HCT116 (cell line): Measurements from ENCODE around the gene PBX1. TPM values are rescaled to one million over a fixed set of nuclear protein-coding genes. Genes with fewer than 3 reads are reported as not detected.

Experiments used
- ATAC-seq: fragments of 200-7000 bp; cut with Tn5 transposase; 2 replicates; pipeline ENCODE4 v1.9.1; 2020; ENCODE audit warnings: mild to moderate bottlenecking, moderate library complexity
- BruUV-seq: library from RNA; stranded (reverse); fragments of 400-500 nt; replicated peaks from 2 replicates; lab custom pipeline; 2021; lab: Mats Ljungman, UMichigan
- CTCF ChIA-PET: fragments of 300-600 bp; sonication (Branson Sonifier 250); formaldehyde crosslinking; loops from one replicate; lab custom pipeline; 2021; ENCODE audit warnings: antibody characterized with exemption; lab: Charles Lee
- POLR2A ChIA-PET: fragments of 300-600, 350-600 bp; sonication (Branson Sonifier 250); formaldehyde crosslinking; loops from one replicate; lab custom pipeline; 2021; ENCODE audit warnings: antibody characterized with exemption; lab: Charles Lee
- RAD21 ChIA-PET, 2 experiments: fragments of 300-600 bp; sonication (Branson Sonifier 250); formaldehyde crosslinking; loops; one replicate each; lab custom pipeline; 2023; ENCODE audit warnings: low total read pairs in 2 of 2; ENCODE audit not compliant: uncharacterized antibody in 2 of 2, unreplicated experiment in 2 of 2, low non-redundant PET in 1 of 2; lab: Charles Lee
- DNase-seq: peaks from one replicate; pipeline ENCODE4 v3.0.0-alpha.2; 2010; ENCODE audit warnings: low read depth, low spot score
- H2AFZ ChIP-seq: fragments of 200-600 bp; shearing (Covaris generic), sonication (generic); 2 replicates; pipeline ENCODE4 v1.6.1; 2017; ENCODE audit warnings: low read depth, mixed run types, mixed read lengths, antibody characterized with exemption, low read length; ENCODE audit not compliant: poor library complexity, severe bottlenecking
- H3K27ac ChIP-seq: 2 replicates; pipeline ENCODE4 v1.5.1; 2012; ENCODE audit warnings: low read depth, low read length
- H3K27me3 ChIP-seq: fragments of 200-600 bp; sonication (generic); 2 replicates; pipeline ENCODE4 v1.6.1; 2016; ENCODE audit warnings: mixed run types, low read length, mixed read lengths; ENCODE audit not compliant: insufficient read depth
- H3K36me3 ChIP-seq, 2 experiments: fragments of 200-500 bp in 1 of 2; fragments of 200-600 bp in 1 of 2; sonication (Bioruptor generic) in 1 of 2; sonication (generic) in 1 of 2; 2 replicates each; pipeline versions ENCODE4 v1.5.1 to v1.6.1; 2014 to 2016; ENCODE audit warnings: low read length in 2 of 2, inconsistent platforms in 1 of 2, mixed read lengths in 1 of 2, mixed run types in 1 of 2; ENCODE audit not compliant: insufficient read depth in 2 of 2, control insufficient read depth in 1 of 2
- H3K4me1 ChIP-seq, 2 experiments: fragments of 200-600 bp in 1 of 2; sonication (generic) in 1 of 2; 2 replicates each; pipeline versions ENCODE4 v1.5.1 to v1.6.1; 2012 to 2017; ENCODE audit warnings: low read length in 2 of 2, inconsistent platforms in 1 of 2, mild to moderate bottlenecking in 1 of 2, mixed read lengths in 1 of 2, mixed run types in 1 of 2, moderate library complexity in 1 of 2; ENCODE audit not compliant: insufficient read depth in 2 of 2, control insufficient read depth in 1 of 2
- H3K4me2 ChIP-seq: fragments of 200-600 bp; sonication (generic); 2 replicates; pipeline ENCODE4 v1.6.1; 2017; ENCODE audit warnings: mixed run types, low read length, mixed read lengths
- H3K4me3 ChIP-seq, 2 experiments: fragments of 200-600 bp in 1 of 2; sonication (generic) in 1 of 2; replicated peaks in 1 of 2; 2 replicates each; pipeline ENCODE4 v1.5.1; 2011 to 2016; ENCODE audit warnings: low read length in 2 of 2, control low read depth in 1 of 2, low read depth in 1 of 2, mild to moderate bottlenecking in 1 of 2, mixed read lengths in 1 of 2, mixed run types in 1 of 2
- H3K79me2 ChIP-seq: fragments of 200-600 bp; sonication (generic); 2 replicates; pipeline ENCODE4 v1.6.1; 2017; ENCODE audit warnings: mild to moderate bottlenecking, mixed run types, low read length, moderate library complexity, mixed read lengths; ENCODE audit not compliant: insufficient read depth
- H3K9ac ChIP-seq: fragments of 200-600 bp; sonication (generic); 2 replicates; pipeline ENCODE4 v1.6.1; 2016; ENCODE audit warnings: low read length, mixed read lengths
- H3K9me2 ChIP-seq: fragments of 200-600 bp; sonication (generic), shearing (Covaris generic); 2 replicates; pipeline ENCODE4 v1.6.1; 2017; ENCODE audit warnings: mixed run types, mild to moderate bottlenecking, moderate library complexity; ENCODE audit not compliant: insufficient read depth
- H3K9me3 ChIP-seq, 2 experiments: fragments of 200-500 bp in 1 of 2; fragments of 200-600 bp in 1 of 2; sonication (Bioruptor generic) in 1 of 2; sonication (generic) in 1 of 2; 2 replicates each; pipeline ENCODE4 v1.6.1; 2014 to 2017; ENCODE audit warnings: low read length in 2 of 2, mixed read lengths in 2 of 2, inconsistent platforms in 1 of 2, low read depth in 1 of 2, mild to moderate bottlenecking in 1 of 2, mixed run types in 1 of 2, moderate library complexity in 1 of 2; ENCODE audit not compliant: control insufficient read depth in 1 of 2, insufficient read depth in 1 of 2
- H4K20me1 ChIP-seq: fragments of 200-600 bp; sonication (generic), shearing (Covaris generic); 2 replicates; pipeline ENCODE4 v1.6.1; 2017; ENCODE audit warnings: mixed run types, mild to moderate bottlenecking, moderate library complexity; ENCODE audit not compliant: insufficient read depth
- CBX3 ChIP-seq: IDR thresholded peaks from 2 replicates; pipeline ENCODE4 v1.6.1; 2012; ENCODE audit warnings: low read depth
- EGR1 ChIP-seq: IDR thresholded peaks from 2 replicates; pipeline ENCODE4 v1.6.1; 2012; ENCODE audit warnings: low read depth
- JUND ChIP-seq: IDR thresholded peaks from 2 replicates; pipeline ENCODE4 v1.6.1; 2012
- POLR2AphosphoS5 ChIP-seq: IDR thresholded peaks from 2 replicates; pipeline ENCODE4 v1.6.1; 2011; ENCODE audit warnings: mild to moderate bottlenecking, low read depth, low read length, moderate library complexity
- SIN3A ChIP-seq: IDR thresholded peaks from 2 replicates; pipeline ENCODE4 v1.6.1; 2012; ENCODE audit warnings: low read depth
- TCF7L2 ChIP-seq: IDR thresholded peaks from 2 replicates; pipeline ENCODE4 v1.7.0; 2011; ENCODE audit warnings: borderline replicate concordance, inconsistent platforms; ENCODE audit not compliant: insufficient read depth, insufficient read length; ENCODE audit errors: extremely low read depth
- intact Hi-C: fragments of 100-400 bp; cut with micrococcal nuclease; formaldehyde crosslinking; loops from 2 replicates; pipeline ENCODE4 v1.10.0; 2022
- total RNA-seq: library from RNA; stranded (reverse); gene quantifications from one replicate; pipeline ENCODE4 v1.2.1, GENCODE V29; 2021; ENCODE audit not compliant: unreplicated experiment
- TF ChIP-seq, protein P1 (sequence below): IDR thresholded peaks from 2 replicates; pipeline ENCODE4 v1.6.1; 2012; ENCODE audit warnings: low read depth

Gene PBX1
- total RNA-seq, 1 experiment from 2014 or later, result 29.6 TPM

GRCh38 chr1:164840936-164841335 is 282.0 kb downstream of the PBX1 start:
- no peaks in the 10 kb centered on the region for H3K9me3 ChIP-seq
- no peaks in the 10 kb centered on the region for H3K79me2 ChIP-seq
- CTCF ChIA-PET, result no interaction called here
- DNase-seq (no peak), ATAC-seq (no peak)
- intact Hi-C loops, result no loop called here
- no peaks in the 10 kb centered on the region for H4K20me1 ChIP-seq
- BruUV-seq, result no TSS peak
- H3K27me3 ChIP-seq, result no peaks in the 10 kb centered on the region
- no peak overlapping the region for H3K4me3 ChIP-seq
- no peak overlapping the region for H3K4me2 ChIP-seq
- no peaks in the 10 kb centered on the region for H3K36me3 ChIP-seq
- H3K9ac ChIP-seq, result no peak overlapping the region
- no peaks in the 10 kb centered on the region for H3K9me2 ChIP-seq
- H2AFZ ChIP-seq, result no peak overlapping the region
- H3K27ac ChIP-seq, result no peak overlapping the region
- H3K4me1 ChIP-seq, result no peaks in the 10 kb centered on the region
- RAD21 ChIA-PET, result no interaction called here
- POLR2A ChIA-PET, result no interaction called here
- TF ChIP-seq JUND (no peak), SIN3A (no peak), EGR1 (no peak), POLR2AphosphoS5 (no peak), TCF7L2 (no peak), CBX3 (no peak)
- TF ChIP-seq, protein P1, sequence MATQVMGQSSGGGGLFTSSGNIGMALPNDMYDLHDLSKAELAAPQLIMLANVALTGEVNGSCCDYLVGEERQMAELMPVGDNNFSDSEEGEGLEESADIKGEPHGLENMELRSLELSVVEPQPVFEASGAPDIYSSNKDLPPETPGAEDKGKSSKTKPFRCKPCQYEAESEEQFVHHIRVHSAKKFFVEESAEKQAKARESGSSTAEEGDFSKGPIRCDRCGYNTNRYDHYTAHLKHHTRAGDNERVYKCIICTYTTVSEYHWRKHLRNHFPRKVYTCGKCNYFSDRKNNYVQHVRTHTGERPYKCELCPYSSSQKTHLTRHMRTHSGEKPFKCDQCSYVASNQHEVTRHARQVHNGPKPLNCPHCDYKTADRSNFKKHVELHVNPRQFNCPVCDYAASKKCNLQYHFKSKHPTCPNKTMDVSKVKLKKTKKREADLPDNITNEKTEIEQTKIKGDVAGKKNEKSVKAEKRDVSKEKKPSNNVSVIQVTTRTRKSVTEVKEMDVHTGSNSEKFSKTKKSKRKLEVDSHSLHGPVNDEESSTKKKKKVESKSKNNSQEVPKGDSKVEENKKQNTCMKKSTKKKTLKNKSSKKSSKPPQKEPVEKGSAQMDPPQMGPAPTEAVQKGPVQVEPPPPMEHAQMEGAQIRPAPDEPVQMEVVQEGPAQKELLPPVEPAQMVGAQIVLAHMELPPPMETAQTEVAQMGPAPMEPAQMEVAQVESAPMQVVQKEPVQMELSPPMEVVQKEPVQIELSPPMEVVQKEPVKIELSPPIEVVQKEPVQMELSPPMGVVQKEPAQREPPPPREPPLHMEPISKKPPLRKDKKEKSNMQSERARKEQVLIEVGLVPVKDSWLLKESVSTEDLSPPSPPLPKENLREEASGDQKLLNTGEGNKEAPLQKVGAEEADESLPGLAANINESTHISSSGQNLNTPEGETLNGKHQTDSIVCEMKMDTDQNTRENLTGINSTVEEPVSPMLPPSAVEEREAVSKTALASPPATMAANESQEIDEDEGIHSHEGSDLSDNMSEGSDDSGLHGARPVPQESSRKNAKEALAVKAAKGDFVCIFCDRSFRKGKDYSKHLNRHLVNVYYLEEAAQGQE, result no peak
